ENCODE results near the gene SPATA31C1.

DNA sequence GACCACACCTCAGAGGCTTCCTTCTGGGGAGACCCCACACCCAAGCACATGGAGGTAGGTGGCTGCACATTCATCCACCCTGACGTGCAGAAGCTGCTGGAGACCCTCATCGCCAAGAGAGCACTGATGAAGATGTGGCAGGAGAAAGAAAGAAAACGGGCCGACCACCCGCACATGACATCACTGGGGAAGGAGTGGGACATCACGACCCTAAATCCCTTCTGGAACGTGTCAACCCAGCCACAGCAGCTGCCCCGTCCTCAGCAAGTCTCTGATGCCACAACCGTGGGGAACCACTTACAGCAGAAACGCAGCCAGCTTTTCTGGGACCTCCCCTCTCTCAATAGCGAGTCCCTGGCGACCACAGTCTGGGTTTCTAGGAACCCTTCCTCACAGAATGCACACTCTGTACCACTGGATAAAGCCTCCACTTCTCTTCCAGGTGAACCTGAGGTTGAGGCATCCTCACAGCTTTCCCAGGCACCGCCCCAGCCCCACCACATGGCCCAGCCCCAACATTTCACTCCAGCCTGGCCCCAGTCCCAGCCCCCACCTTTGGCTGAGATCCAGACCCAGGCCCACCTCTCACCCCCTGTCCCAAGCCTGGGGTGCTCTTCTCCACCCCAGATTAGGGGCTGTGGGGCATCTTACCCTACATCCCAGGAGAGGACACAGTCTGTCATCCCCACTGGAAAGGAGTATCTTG is 32.1 kb upstream of the SPATA31C1 start:
- TF ChIP-seq, protein P1, sequence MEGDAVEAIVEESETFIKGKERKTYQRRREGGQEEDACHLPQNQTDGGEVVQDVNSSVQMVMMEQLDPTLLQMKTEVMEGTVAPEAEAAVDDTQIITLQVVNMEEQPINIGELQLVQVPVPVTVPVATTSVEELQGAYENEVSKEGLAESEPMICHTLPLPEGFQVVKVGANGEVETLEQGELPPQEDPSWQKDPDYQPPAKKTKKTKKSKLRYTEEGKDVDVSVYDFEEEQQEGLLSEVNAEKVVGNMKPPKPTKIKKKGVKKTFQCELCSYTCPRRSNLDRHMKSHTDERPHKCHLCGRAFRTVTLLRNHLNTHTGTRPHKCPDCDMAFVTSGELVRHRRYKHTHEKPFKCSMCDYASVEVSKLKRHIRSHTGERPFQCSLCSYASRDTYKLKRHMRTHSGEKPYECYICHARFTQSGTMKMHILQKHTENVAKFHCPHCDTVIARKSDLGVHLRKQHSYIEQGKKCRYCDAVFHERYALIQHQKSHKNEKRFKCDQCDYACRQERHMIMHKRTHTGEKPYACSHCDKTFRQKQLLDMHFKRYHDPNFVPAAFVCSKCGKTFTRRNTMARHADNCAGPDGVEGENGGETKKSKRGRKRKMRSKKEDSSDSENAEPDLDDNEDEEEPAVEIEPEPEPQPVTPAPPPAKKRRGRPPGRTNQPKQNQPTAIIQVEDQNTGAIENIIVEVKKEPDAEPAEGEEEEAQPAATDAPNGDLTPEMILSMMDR (conservative IDR thresholded peaks at IDR 0.05; ENCODE audit: low read depth, low read length) = no peak
- TF ChIP-seq EZH2 (IDR thresholded peaks at IDR 0.05; ENCODE audit: low read length, unreplicated experiment) = no peak
- TF ChIP-seq EZH2phosphoT487 (IDR thresholded peaks at IDR 0.05; ENCODE audit: borderline replicate concordance, low read length) = no peak

All from PC-3 (cell line).